ENCODE results near the gene TMEM126A.

- TF ChIP-seq CTCF (IDR thresholded peaks at IDR 0.05; ENCODE audit: insufficient read depth, low read length, poor library complexity, severe bottlenecking) (no peak), EZH2phosphoT487 (conservative IDR thresholded peaks at IDR 0.05; ENCODE audit: low read length) (no peak)
Measured at GRCh38 chr11:85663080-85663752, 15.4 kb downstream of the TMEM126A start.

Measured in SU-DHL-6 (cell line).